ENCODE measurements around the gene SWT1.
"Not testable (repeated sequence)": the region's sequence is repeated elsewhere in the genome, so short reads cannot be mapped to it uniquely, and the experiment has no call there.

SWT1 gene

GRCh38 chr1:185251928-185252327, 95.0 kb downstream of the SWT1 start:
- not testable (repeated sequence) for H3K36me3 Mint-ChIP-seq, ATAC-seq, H3K27me3 Mint-ChIP-seq, H3K4me3 Mint-ChIP-seq, H3K27ac Mint-ChIP-seq, H3K4me1 Mint-ChIP-seq, H3K9me3 Mint-ChIP-seq

DNA sequence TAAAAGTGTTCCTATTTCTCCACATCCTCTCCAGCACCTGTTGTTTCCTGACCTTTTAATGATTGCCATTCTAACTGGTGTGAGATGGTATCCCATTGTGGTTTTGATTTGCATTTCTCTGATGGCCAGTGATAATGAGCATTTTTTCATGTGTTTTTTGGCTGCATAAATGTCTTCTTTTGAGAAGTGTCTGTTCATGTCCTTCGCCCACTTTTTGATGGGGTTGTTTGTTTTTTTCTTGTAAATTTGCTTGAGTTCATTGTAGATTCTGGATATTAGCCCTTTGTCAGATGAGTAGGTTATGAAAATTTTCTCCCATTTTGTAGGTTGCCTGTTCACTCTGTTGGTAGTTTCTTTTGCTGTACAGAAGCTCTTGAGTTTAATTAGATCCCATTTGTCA, 95.4 kb downstream of the SWT1 start:
- not testable (repeated sequence) for H3K4me1 Mint-ChIP-seq, H3K9me3 Mint-ChIP-seq, ATAC-seq, H3K36me3 Mint-ChIP-seq, H3K4me3 Mint-ChIP-seq, H3K27ac Mint-ChIP-seq, H3K27me3 Mint-ChIP-seq

- H3K4me3 Mint-ChIP-seq, H3K4me1 Mint-ChIP-seq, H3K27me3 Mint-ChIP-seq, H3K9me3 Mint-ChIP-seq, H3K27ac Mint-ChIP-seq, H3K36me3 Mint-ChIP-seq, ATAC-seq: not testable (repeated sequence)
These were observed 98.6 kb downstream of the SWT1 start for GRCh38 chr1:185255595-185255994.

- H3K4me3 Mint-ChIP-seq, H3K27me3 Mint-ChIP-seq, H3K9me3 Mint-ChIP-seq, ATAC-seq, H3K4me1 Mint-ChIP-seq, H3K27ac Mint-ChIP-seq: not testable (repeated sequence)
- peaks cover 14% of the 10 kb centered on the region for H3K36me3 Mint-ChIP-seq
These were observed 100.4 kb downstream of the SWT1 start for GRCh38 chr1:185257116-185257949.

DNA sequence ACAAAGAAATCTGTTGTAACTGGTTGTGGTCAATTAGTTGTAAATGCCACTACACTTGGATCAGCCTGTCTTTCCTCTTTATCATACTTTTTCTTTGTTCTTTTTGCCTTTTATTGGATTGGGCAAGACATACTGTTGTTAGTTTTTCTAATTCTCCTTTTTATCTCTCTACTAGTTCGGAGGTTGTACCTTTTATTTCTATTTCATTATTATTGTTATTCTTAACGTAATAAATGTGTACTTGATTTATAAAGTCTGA, 100.9 kb downstream of the SWT1 start:
- no peak for ATAC-seq
- Mint-ChIP-seq H3K4me1 (no peaks in the 10 kb centered on the region), H3K27me3 (no peaks in the 10 kb centered on the region), H3K27ac (no peak overlapping the region), H3K36me3 (peaks cover 14% of the 10 kb centered on the region), H3K4me3 (no peak overlapping the region), H3K9me3 (peaks cover 5% of the 10 kb centered on the region)

DNA sequence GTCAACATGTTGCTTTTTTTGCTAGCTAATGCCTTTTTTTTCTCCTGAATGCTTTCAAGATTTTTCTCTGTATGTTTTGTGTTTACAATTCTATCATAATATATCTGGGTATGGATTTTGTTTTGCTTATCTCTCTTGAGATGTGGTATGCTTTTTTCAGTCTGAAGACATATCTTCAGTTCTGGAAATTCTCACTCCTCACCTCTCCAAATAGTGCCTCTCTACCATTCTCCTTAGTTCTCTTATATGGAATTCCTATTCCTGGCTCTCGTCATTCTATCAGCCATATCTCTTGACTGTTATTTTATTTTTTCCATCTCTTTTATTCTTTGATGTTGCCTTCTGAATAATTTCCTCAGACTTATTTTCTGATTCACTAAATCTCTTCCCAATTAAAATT, 101.7 kb downstream of the SWT1 start:
- Mint-ChIP-seq H3K9me3 (peaks cover 5% of the 10 kb centered on the region), H3K4me1 (no peaks in the 10 kb centered on the region), H3K27ac (no peak overlapping the region), H3K4me3 (no peak overlapping the region), H3K27me3 (no peaks in the 10 kb centered on the region), H3K36me3 (peaks cover 14% of the 10 kb centered on the region)
- no peak for ATAC-seq

DNA sequence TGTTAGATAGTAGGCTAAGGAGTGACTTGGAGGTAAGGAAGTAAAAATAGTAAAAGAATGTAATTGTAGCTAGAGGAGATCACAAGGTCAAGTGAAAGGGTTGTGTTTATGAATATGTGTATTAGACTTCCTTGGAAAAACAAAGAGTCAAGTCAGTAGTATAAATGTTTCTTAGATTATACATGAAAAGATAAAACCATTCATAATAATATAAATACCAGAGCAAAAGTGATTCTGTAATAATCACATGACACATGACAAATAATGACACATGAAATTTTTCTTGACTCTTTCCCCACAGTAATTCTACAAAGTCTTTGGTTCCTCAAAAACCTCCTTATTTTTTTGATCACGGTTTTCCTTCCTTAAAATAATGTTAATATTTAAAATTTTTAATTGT, 103.6 kb downstream of the SWT1 start:
- peaks cover 10% of the 10 kb centered on the region for H3K36me3 Mint-ChIP-seq
- ATAC-seq = no peak
- no peaks in the 10 kb centered on the region for H3K27me3 Mint-ChIP-seq
- no peaks in the 10 kb centered on the region for H3K9me3 Mint-ChIP-seq
- no peak overlapping the region for H3K4me3 Mint-ChIP-seq
- H3K4me1 Mint-ChIP-seq = no peaks in the 10 kb centered on the region
- H3K27ac Mint-ChIP-seq = no peak overlapping the region

DNA sequence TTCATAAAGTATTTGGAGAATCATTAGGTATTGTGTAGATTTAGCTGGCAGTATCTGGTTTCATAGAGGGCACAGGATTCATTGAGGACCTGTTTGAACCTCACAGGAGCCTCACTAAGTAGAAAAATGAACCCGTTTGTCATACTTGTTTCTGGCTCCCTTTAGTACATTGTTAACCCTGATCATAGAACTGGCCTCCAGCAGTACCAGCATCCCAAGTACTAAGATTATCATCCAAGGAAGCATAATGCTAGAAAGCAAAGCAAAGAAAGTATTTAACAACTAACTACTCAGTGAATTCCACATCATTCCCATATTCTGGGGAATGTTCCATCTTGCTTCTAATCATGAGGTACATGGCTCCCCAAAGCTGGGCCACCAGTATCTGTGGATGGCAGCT, 105.2 kb downstream of the SWT1 start:
- ATAC-seq = no peak
- Mint-ChIP-seq H3K27ac (no peak overlapping the region), H3K36me3 (peaks cover 10% of the 10 kb centered on the region), H3K4me1 (no peaks in the 10 kb centered on the region), H3K4me3 (no peak overlapping the region), H3K9me3 (no peaks in the 10 kb centered on the region), H3K27me3 (no peaks in the 10 kb centered on the region)

DNA sequence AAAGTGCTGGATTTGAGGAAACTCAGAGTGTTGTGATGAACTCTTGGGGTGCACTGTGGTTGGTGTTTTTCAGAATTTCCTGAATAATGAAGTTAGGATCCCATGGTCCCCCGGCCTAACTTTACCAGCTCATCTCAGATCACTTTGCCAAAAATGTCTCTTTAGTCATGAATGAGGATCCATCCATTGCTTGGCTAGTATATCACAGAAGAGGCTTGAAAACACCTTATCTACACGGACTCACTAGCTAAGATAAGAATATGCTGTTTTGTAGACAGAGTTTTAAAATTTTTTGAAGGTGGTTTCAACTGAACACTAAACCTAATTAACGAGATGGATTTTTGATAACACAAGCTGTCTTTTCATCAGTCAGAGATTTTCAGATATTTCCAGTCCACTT, 106.3 kb downstream of the SWT1 start:
- Mint-ChIP-seq H3K9me3 (no peaks in the 10 kb centered on the region), H3K27ac (no peak overlapping the region), H3K4me3 (no peak overlapping the region), H3K4me1 (no peaks in the 10 kb centered on the region), H3K36me3 (peaks cover 10% of the 10 kb centered on the region), H3K27me3 (no peaks in the 10 kb centered on the region)
- no peak for ATAC-seq

DNA sequence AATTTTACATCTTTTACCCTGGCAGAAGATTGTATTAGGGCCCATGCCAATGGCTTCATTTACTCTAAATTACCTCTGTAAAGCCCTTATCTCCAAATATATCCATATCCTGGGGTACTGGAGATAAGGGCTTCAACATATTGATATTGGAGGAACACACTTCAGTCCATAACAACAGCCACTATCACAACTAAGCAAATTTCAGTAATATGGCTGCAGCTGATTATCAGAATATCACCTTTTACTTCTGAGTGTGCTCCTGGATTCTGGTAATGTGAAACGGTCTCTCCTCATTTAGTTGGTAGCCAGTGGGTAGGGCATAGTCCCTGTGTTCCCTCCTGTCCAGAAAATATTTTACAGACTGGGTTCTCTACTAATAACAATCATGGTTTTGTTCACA, 106.8 kb downstream of the SWT1 start:
- Mint-ChIP-seq H3K27me3 (no peaks in the 10 kb centered on the region), H3K4me3 (no peak overlapping the region), H3K36me3 (peaks cover 10% of the 10 kb centered on the region), H3K27ac (no peak overlapping the region), H3K9me3 (no peaks in the 10 kb centered on the region), H3K4me1 (no peaks in the 10 kb centered on the region)
- no peak for ATAC-seq

DNA sequence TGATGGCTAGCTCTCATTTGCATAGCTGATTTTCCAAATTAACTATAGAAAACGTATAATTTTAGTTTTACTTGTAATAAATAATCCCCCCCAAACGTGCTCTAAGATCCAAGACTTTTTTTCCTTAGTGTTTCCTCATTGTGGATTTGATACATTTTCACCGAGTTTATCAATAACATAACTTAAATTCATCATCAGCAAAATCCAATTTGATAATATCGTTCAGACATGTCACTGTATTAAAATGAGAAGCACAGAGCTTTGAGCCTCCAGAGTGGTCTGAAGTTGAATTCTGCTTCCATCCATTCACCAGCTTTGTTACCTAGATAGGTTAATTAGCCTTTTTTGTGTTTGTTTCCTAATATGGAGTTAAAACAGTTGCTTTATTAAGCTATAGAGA, 108.3 kb downstream of the SWT1 start:
- no peaks in the 10 kb centered on the region for H3K4me1 Mint-ChIP-seq
- peaks cover 8% of the 10 kb centered on the region for H3K36me3 Mint-ChIP-seq
- H3K4me3 Mint-ChIP-seq = no peak overlapping the region
- no peak overlapping the region for H3K27ac Mint-ChIP-seq
- no peaks in the 10 kb centered on the region for H3K9me3 Mint-ChIP-seq
- H3K27me3 Mint-ChIP-seq = no peaks in the 10 kb centered on the region
- no peak for ATAC-seq

DNA sequence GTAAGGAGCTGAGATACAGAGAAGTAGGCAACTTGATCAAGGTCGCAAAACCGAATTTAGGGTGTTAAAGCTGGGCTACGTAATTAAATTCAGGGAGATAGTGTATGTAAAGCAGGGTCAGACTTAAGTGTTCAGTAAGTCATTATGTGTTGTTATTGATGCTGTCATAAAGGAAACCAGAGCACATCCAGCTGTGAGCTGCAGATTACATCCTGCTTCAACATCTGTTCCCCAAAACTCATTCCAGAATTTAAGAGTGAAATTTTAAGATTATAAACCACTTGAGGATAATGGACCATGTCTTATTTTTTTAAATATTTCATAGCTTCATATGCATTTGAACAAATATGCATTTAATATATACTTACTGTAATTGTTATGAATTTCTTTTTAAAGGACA, 110.3 kb downstream of the SWT1 start:
- H3K36me3 Mint-ChIP-seq = peaks cover 4% of the 10 kb centered on the region

DNA sequence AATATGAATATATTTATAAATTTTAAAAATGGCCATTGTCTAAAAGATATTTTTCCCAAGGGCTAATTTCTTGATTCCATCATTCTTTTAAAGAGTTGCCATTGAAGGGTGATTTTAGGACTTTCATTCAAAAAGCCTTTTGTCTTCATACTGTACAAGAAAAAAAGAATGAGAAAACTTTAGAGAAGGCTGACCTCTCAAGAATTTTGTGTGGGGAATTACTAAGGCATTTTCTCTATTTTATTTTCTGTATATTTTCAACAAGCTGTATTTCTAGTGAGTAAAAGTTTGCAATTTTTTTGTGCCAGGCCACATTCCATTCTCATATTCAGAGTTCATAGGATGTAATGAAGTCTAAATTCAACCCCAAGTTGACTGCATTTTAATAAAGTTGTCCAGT, 110.7 kb downstream of the SWT1 start:
- no peak for ATAC-seq
- Mint-ChIP-seq H3K36me3 (peaks cover 4% of the 10 kb centered on the region), H3K4me1 (no peaks in the 10 kb centered on the region), H3K9me3 (no peaks in the 10 kb centered on the region), H3K27me3 (no peaks in the 10 kb centered on the region), H3K27ac (no peak overlapping the region), H3K4me3 (no peak overlapping the region)

More for the DNA sequence above, 110.3 kb downstream of the SWT1 start:
- no peak for ATAC-seq
- H3K27me3 Mint-ChIP-seq = no peaks in the 10 kb centered on the region
- H3K4me1 Mint-ChIP-seq = no peaks in the 10 kb centered on the region
- H3K27ac Mint-ChIP-seq = no peak overlapping the region
- H3K4me3 Mint-ChIP-seq = no peak overlapping the region
- H3K9me3 Mint-ChIP-seq = no peaks in the 10 kb centered on the region

- Mint-ChIP-seq H3K27ac (no peak overlapping the region), H3K27me3 (no peaks in the 10 kb centered on the region), H3K4me1 (no peaks in the 10 kb centered on the region), H3K36me3 (peaks cover 4% of the 10 kb centered on the region), H3K9me3 (no peaks in the 10 kb centered on the region), H3K4me3 (no peak overlapping the region)
- ATAC-seq = no peak
These were observed 111.4 kb downstream of the SWT1 start for GRCh38 chr1:185268352-185268751.

DNA sequence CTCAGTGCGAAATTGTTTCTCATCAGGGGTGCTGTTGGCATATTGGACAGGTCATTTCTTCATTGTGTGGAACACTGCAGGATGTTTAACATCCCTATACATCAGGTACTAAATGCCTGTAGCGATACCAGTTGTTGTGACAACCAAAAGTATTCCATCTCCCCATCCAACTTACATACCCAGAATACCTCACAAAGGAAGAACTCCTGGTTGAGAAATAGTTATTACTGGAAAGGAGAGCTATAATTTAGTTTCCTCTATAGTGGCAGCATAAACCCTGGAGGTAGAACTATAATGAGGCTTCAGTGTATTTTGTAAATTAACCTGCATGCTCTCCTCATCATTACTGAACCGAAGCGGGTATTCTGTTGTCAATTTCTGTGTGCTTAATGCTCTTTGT, 115.0 kb downstream of the SWT1 start:
- Mint-ChIP-seq H3K36me3 (peaks cover 4% of the 10 kb centered on the region), H3K9me3 (no peaks in the 10 kb centered on the region), H3K4me3 (no peak overlapping the region), H3K4me1 (no peaks in the 10 kb centered on the region), H3K27ac (no peak overlapping the region), H3K27me3 (no peaks in the 10 kb centered on the region)
- ATAC-seq = no peak

DNA sequence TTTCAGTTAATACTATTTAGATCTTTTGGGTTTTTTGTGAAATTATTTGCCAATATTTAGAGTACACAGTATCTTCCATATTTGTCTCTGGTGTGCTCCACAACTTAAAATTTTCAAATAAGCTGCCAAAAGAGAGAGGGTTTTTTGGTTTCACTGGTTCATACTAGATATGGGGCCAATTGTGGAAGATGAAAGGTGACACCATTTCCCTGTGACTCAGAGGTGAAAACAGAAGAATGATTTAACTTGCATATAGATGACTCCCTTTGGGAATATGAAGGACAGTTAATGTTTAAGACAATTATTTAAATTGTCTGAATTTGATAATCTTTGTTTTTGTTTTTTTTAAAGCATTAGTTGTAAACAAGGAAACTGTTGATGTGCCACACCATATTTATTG, 122.6 kb downstream of the SWT1 start:
- peaks cover 4% of the 10 kb centered on the region for H3K4me1 Mint-ChIP-seq
- H3K9me3 Mint-ChIP-seq = no peaks in the 10 kb centered on the region
- H3K27me3 Mint-ChIP-seq = no peaks in the 10 kb centered on the region
- no peak overlapping the region for H3K27ac Mint-ChIP-seq
- no peak for ATAC-seq
- H3K36me3 Mint-ChIP-seq = peaks cover 38% of the 10 kb centered on the region
- no peak overlapping the region for H3K4me3 Mint-ChIP-seq

- ATAC-seq = no peak
- no peak overlapping the region for H3K27ac Mint-ChIP-seq
- no peaks in the 10 kb centered on the region for H3K27me3 Mint-ChIP-seq
- no peak overlapping the region for H3K4me3 Mint-ChIP-seq
- peaks cover 38% of the 10 kb centered on the region for H3K36me3 Mint-ChIP-seq
- H3K4me1 Mint-ChIP-seq = peaks cover 4% of the 10 kb centered on the region
- H3K9me3 Mint-ChIP-seq = no peaks in the 10 kb centered on the region
These were observed 123.6 kb downstream of the SWT1 start for GRCh38 chr1:185280589-185280988.
